Body of pancreas (tissue), 4 donors: Measurements from ENCODE around the gene SCCPDH.

Experiments used
- CTCF ChIP-seq, 7 experiments: fragments of 450-650 bp in 4 of 7; fragments of 200-600 bp in 3 of 7; sonication (generic) in 3 of 7; IDR thresholded peaks; one replicate each; pipeline ENCODE4 v1.5.1; 2016 to 2019; ENCODE audit warnings: antibody characterized with exemption in 7 of 7
- POLR2A ChIP-seq, 3 donors: fragments of 450-650 bp; IDR thresholded peaks; one replicate each; pipeline ENCODE4 v1.6.1; 2016; ENCODE audit warnings: antibody characterized with exemption in 3 of 3, mild to moderate bottlenecking in 2 of 3

DNA sequence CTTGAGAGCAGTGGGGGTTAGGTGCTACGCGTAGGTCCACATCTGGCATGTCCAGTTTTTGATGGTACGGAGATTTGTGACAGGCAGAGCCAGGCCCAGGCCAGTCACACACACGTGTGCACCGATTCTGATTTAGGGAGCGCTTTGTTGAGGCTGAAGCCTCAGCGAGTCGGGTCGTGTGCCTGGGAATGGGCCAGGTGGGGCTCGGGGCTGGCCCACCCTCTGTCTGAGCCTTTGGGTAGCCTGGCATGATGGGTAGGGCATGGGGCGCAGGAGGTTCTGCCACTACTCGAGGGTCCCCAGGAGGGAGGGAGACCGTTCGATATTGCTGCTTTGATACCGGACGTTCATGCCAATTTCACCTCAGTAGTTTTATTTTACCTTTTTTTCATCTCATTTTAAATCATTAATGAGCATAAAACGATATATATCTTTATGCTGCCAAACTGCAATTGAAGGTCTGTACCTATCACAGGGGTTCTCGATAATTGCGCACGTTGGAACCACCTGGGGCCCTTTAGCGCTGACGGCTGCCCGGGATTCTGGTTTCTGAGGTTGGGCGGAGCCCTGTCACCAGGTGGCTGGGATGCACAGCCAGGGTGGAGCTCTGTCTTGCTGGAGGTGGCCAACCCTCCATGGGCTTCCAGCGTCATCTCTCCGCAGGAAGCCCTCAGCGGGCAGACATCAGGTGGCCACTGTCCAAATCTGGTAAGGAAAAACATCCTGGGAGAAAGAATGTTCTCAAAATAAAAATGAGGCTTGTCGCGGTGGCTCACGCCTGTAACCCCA is 71.9 kb downstream of the SCCPDH start:
- no peak for TF ChIP-seq CTCF (IDR thresholded peaks at IDR 0.05)
- no peak for TF ChIP-seq POLR2A (IDR thresholded peaks at IDR 0.05)
